MCF 10A (cell line): ENCODE results near the gene MGMT. TPM values are rescaled to one million over a fixed set of nuclear protein-coding genes. Genes with fewer than 3 reads are reported as not detected.

Experiments
- BruUV-seq: library from RNA; stranded (reverse); fragments of 400-500 nt; replicated peaks from 2 replicates; lab custom pipeline; 2021; lab: Mats Ljungman, UMichigan
- CTCF ChIA-PET: fragments of 300-600 bp; sonication (Branson Sonifier 250); formaldehyde crosslinking; extraction: SDS; loops from one replicate; lab custom pipeline; 2021; ENCODE audit warnings: antibody characterized with exemption, inconsistent platforms; lab: Yijun Ruan, JAX
- POLR2A ChIA-PET: fragments of 300-600, 350-650 bp; sonication (Branson Sonifier 250); formaldehyde crosslinking; extraction: SDS; loops from one replicate; lab custom pipeline; 2020; ENCODE audit warnings: antibody characterized with exemption, inconsistent platforms; lab: Yijun Ruan, JAX
- DNase-seq: peaks from one replicate; pipeline ENCODE4 v3.0.0-alpha.2; 2018; ENCODE audit not compliant: unreplicated experiment
- H3K27ac Mint-ChIP-seq: one replicate; pipeline ENCODE4 v1.8.0; 2022; ENCODE audit warnings: mild to moderate bottlenecking, low read depth, mixed read lengths; ENCODE audit not compliant: unreplicated experiment
- H3K27me3 Mint-ChIP-seq: one replicate; pipeline ENCODE4 v1.8.0; 2022; ENCODE audit warnings: mixed read lengths; ENCODE audit not compliant: insufficient read depth, unreplicated experiment
- H3K36me3 Mint-ChIP-seq: one replicate; pipeline ENCODE4 v1.8.0; 2022; ENCODE audit warnings: mild to moderate bottlenecking, moderate library complexity, mixed read lengths; ENCODE audit not compliant: insufficient read depth, unreplicated experiment
- H3K4me1 Mint-ChIP-seq: one replicate; pipeline ENCODE4 v1.8.0; 2022; ENCODE audit warnings: mixed read lengths; ENCODE audit not compliant: insufficient read depth, unreplicated experiment
- H3K4me3 Mint-ChIP-seq: one replicate; pipeline ENCODE4 v1.8.0; 2022; ENCODE audit warnings: mild to moderate bottlenecking, moderate library complexity, mixed read lengths; ENCODE audit not compliant: unreplicated experiment
- H3K9me3 Mint-ChIP-seq: one replicate; pipeline ENCODE4 v1.8.0; 2022; ENCODE audit warnings: mixed read lengths; ENCODE audit not compliant: unreplicated experiment
- intact Hi-C: fragments of 100-400 bp; cut with micrococcal nuclease; formaldehyde crosslinking; loops from 2 replicates; pipeline ENCODE4 v1.14.1; 2022
- total RNA-seq: library from RNA; stranded (reverse); gene quantifications from 2 replicates; pipeline ENCODE4 v1.2.3, GENCODE V29; 2022
- TF ChIP-seq, protein P1 (sequence below): fragments of 200-600 bp; IDR thresholded peaks from one replicate; pipeline ENCODE4 v1.8.0; 2022; ENCODE audit warnings: antibody characterized with exemption, mild to moderate bottlenecking; ENCODE audit not compliant: unreplicated experiment

MGMT gene
- total RNA-seq, 1 experiment from 2014 or later: 18.0 TPM

DNA sequence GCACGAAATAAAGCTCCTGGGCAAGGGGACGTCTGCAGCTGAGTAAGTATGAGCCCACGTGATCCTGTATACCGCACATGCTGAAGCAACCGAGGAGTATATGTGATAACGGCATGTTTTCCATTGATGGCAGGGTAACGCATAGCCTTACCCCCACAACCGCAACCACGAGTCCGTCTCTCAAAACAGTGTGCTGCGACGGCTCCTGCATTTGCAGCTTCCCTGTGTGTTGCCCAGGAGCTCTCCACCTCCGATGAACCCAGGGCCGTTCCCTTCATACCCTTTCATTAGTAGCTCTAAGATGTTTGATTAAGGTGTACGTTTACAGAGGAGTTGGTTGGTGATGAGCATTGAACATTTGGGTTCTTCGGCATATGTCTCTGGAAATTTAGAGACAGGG is 69.3 kb downstream of the MGMT start:
- no TSS peak for BruUV-seq
- Mint-ChIP-seq H3K4me3 (no peak overlapping the region), H3K27ac (no peak overlapping the region), H3K4me1 (peaks cover 8% of the 10 kb centered on the region), H3K36me3 (peaks cover 17% of the 10 kb centered on the region), H3K27me3 (no peaks in the 10 kb centered on the region), H3K9me3 (no peaks in the 10 kb centered on the region)
- POLR2A ChIA-PET: no interaction called here
- CTCF ChIA-PET: interaction anchor here (0.6 kb wide), 1 partner anchor 530 kb away, joined by 3 read pairs; no protein-coding TSS in a partner anchor
- TF ChIP-seq, protein P1, sequence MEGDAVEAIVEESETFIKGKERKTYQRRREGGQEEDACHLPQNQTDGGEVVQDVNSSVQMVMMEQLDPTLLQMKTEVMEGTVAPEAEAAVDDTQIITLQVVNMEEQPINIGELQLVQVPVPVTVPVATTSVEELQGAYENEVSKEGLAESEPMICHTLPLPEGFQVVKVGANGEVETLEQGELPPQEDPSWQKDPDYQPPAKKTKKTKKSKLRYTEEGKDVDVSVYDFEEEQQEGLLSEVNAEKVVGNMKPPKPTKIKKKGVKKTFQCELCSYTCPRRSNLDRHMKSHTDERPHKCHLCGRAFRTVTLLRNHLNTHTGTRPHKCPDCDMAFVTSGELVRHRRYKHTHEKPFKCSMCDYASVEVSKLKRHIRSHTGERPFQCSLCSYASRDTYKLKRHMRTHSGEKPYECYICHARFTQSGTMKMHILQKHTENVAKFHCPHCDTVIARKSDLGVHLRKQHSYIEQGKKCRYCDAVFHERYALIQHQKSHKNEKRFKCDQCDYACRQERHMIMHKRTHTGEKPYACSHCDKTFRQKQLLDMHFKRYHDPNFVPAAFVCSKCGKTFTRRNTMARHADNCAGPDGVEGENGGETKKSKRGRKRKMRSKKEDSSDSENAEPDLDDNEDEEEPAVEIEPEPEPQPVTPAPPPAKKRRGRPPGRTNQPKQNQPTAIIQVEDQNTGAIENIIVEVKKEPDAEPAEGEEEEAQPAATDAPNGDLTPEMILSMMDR: no peak
- intact Hi-C loops: no loop called here
- DNase-seq: no peak

DNA sequence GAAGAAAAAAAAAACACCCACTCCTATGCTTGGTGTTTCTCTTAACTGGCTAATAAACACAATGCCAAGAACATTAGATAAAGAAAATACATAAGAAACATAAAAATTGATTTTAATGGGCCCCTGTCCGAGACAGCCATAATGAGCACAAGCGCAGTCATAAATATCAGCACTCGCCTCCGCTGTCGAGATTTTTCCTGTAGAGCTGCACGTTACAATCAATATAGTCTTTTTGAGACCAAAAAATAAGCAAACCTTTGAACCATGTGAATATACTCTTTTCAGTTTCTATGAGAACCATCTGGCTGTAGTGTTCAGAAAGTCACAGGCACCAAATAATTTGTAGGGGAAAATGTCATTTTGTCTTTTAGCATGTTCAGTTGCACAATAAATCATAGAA is 70.1 kb downstream of the MGMT start:
- no peak for DNase-seq
- Mint-ChIP-seq H3K27me3 (no peaks in the 10 kb centered on the region), H3K4me3 (no peak overlapping the region), H3K9me3 (no peaks in the 10 kb centered on the region), H3K27ac (no peak overlapping the region), H3K36me3 (peaks cover 17% of the 10 kb centered on the region), H3K4me1 (peaks cover under 1% of the 10 kb centered on the region)
- TF ChIP-seq, protein P1: no peak
- BruUV-seq: no TSS peak
- ChIA-PET CTCF (interaction anchor here (0.6 to 0.7 kb wide), 4 partner anchors 10 to 1133 kb away, joined by 3 to 7 read pairs (median 4); no protein-coding TSS in a partner anchor), POLR2A (no interaction called here)
- intact Hi-C loops: no loop called here

DNA sequence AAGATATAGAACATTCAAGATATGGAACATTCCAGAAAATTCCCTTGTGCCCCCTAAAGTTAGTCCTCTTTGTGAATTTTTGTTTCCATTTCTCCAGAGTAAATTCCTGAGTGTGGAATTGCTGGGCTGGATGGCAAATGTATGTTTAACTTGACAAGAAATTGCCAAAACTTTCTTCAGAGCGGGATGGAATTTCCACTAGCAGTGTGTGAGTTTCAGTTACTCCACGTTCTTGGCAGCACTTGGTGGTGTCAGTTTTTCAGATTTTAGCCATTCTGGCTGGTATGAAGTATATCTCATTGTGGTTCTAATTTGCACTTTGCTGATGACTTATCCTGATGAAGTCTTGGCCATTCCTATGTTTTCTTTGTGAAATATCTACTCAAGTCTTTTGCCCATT is 71.2 kb downstream of the MGMT start:
- Mint-ChIP-seq H3K4me3 (no peak overlapping the region), H3K27ac (no peak overlapping the region), H3K4me1 (no peaks in the 10 kb centered on the region), H3K36me3 (peaks cover 17% of the 10 kb centered on the region), H3K9me3 (no peaks in the 10 kb centered on the region), H3K27me3 (no peaks in the 10 kb centered on the region)
- DNase-seq: no peak
- BruUV-seq: no TSS peak
- POLR2A ChIA-PET: no interaction called here
- CTCF ChIA-PET: no interaction called here
- TF ChIP-seq, protein P1: no peak
- intact Hi-C loops: no loop called here

DNA sequence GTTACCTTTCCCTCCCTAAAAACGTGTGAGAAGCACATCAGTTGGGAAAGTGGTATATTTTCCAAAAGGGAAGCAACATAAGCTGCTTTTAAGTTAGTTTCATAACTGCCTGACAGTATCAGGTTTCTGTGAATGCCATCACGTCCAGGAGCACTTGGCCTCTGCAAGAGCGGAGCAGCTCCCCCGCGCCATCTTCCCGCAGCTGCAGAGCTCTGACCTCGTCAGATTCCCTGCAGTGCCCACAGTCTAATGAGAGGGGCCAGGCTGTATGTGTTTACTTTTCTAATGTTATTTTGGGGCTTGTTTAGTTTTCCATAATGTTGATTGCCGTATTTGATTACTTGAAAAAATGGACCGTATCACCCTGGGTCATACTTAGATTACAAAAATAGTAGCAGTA is 74.2 kb downstream of the MGMT start:
- H3K27ac Mint-ChIP-seq: no peak overlapping the region
- ChIA-PET POLR2A (no interaction called here), CTCF (no interaction called here)
- no peaks in the 10 kb centered on the region for H3K9me3 Mint-ChIP-seq
- intact Hi-C loops: no loop called here
- TF ChIP-seq, protein P1: no peak
- no peak for DNase-seq
- no peaks in the 10 kb centered on the region for H3K27me3 Mint-ChIP-seq
- H3K4me1 Mint-ChIP-seq: peaks cover 11% of the 10 kb centered on the region
- peaks cover 17% of the 10 kb centered on the region for H3K36me3 Mint-ChIP-seq
- BruUV-seq: no TSS peak
- no peak overlapping the region for H3K4me3 Mint-ChIP-seq
